Epithelial cell of prostate (primary cell): Measurements from ENCODE around the gene RAPGEF5.

Experiments
- DNase-seq: peaks from one replicate; pipeline ENCODE4 v3.0.0-alpha.2; 2011; ENCODE audit warnings: low read depth, low spot score
- H3K27ac ChIP-seq: fragments of 450-650 bp; 2 replicates; pipeline ENCODE4 v1.5.1; 2017; ENCODE audit warnings: mild to moderate bottlenecking

Gene RAPGEF5

GRCh38 chr7:22277375-22277774, 79.6 kb downstream of the RAPGEF5 start:
- H3K27ac ChIP-seq: no peak overlapping the region
- no peak for DNase-seq

DNA sequence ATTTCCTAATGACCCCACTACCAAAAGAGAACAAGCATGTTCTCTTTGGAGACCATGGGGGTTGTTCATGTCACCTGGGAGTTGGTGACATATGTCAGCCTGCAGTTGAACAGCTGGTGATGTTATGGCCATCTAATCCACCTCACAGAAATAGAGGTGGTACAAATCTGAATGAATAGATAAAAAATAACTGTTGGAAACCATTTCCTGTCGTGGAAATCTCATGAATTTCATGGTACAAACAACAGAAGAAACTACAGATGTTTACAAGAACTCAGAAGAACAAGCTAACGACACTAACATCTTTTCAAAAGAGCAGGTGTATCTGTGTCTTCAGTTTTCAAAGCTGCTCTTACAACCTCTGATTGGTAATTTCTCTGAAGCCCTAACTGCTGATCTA, 81.3 kb downstream of the RAPGEF5 start:
- H3K27ac ChIP-seq: no peak overlapping the region
- no peak for DNase-seq

DNA sequence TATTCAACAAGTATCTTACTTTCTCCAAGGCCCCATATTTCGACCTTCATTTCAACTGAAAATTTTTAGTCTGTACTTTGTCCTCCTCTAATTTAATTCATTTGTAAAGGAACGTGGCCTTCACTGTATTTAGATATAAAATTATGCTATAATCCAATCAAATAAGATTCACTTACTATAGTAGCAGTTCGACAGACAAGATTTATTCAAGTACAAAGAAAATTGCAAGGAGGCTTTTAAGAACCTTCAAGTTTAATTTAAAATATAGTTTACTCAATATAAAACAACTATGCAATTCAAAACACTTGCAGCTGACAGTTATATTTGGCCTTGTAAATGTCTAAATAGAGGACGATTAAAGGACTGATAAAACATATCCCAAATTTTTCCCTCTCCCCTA, 85.6 kb downstream of the RAPGEF5 start:
- no peak overlapping the region for H3K27ac ChIP-seq
- DNase-seq: no peak

GRCh38 chr7:22270371-22270770, 86.6 kb downstream of the RAPGEF5 start:
- no peak overlapping the region for H3K27ac ChIP-seq
- no peak for DNase-seq

- DNase-seq: no peak
- H3K27ac ChIP-seq: no peak overlapping the region
Observed at GRCh38 chr7:22269963-22270362, 87.0 kb downstream of the RAPGEF5 start.

DNA sequence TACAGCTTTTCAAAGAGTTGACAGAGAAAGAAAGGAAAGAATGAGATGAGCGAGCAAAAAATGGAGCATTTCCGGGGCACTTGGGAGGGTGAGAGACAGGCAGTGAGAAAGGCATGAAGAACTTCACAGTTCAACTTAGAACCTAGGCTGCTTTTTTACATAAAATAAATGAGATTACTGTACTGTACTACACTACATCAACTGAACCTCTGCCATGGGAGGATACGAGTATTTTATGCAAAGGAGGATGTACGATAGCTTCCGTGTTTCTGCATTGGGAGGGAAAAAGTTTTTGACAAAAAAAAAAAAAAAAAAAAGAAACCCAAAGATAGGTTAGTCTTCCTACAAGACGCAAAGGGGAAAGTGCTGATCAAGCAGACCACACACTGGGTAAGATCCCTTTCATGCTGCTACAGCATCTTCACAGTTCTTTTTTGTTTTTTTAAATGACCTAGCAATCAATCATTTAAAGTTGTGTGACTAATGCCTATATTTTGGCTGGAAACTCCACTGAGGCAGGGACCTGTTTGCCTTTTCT, 88.0 kb downstream of the RAPGEF5 start:
- no peak overlapping the region for H3K27ac ChIP-seq
- no peak for DNase-seq

DNA sequence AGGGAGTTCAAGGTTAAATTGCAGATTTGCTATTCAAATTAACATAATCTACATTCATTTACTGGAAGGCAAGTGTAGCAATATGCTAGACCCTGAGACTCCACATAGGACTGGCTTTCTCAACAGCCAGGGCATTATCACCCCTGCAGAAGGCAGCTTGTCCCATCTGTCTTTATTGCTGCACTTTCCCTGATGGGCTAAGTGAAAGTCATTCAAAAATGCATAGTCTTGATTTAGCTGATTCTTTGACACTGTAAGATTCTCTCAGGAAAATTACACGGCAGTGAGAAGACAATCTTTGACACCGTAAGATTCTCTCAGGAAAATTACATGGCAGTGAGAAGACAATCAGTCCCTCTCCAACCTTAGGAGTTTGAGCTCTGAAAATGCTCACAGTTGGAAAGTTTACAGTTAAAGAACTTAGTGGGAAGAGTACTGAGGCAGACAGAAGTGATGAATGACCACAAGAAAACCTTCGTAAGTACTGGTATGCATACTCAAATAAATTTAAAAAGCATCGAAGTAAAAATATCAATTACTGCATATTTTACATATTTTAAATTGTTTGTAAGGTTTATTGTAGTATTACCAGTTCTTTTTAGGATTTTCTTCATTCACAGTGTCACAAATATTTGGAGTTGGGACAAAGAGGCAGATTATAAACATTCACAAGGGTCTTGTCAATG, 88.9 kb downstream of the RAPGEF5 start:
- H3K27ac ChIP-seq: no peak overlapping the region
- no peak for DNase-seq

DNA sequence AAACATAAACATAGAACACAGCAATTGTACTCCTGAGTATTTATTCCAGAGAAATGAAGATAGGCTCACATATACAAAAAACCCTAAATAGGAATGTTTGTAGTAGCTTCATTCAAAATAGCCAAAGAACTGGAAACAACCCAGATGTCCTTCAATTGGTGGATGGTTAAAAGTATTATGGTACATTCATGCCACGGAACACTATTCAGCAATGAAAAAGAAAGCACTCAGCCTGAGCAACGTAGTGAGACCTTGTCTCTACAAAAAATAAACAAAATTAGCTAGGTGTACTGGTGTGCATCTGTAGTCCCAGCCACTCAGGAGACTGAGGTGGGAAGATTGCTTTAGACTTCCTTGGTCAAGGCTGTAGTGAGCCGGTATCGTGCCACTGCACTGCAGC, 94.4 kb downstream of the RAPGEF5 start:
- H3K27ac ChIP-seq: no peak overlapping the region
- DNase-seq: no peak

DNA sequence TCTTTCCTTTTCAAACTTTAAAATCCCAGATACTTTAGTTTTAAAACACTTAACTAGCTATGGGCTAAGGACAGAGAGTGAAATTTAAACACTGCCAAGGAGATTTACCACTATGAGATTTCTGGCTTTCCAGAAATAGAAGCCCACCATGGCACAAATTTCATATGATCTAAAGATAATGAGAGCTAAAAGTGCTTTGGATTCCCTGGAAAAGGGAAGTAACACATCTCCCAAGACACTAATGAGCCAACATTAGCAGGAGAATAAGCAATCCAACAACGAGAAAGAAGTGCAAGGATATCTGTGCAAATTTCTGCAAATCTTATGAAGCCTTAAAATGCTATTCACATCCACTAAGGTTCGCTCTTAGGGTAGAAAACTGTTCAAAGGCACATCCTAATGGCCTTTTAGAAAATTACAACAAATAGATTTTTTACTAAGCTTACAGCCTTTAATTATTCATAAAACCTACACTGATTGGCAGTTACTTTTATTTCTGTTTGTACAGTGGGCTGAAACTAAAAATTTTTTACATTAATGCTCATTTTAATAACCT, 100.3 kb downstream of the RAPGEF5 start:
- no peak overlapping the region for H3K27ac ChIP-seq
- DNase-seq: no peak

- H3K27ac ChIP-seq: no peak overlapping the region
- DNase-seq: no peak
Observed at GRCh38 chr7:22255834-22256233, 101.1 kb downstream of the RAPGEF5 start.

DNA sequence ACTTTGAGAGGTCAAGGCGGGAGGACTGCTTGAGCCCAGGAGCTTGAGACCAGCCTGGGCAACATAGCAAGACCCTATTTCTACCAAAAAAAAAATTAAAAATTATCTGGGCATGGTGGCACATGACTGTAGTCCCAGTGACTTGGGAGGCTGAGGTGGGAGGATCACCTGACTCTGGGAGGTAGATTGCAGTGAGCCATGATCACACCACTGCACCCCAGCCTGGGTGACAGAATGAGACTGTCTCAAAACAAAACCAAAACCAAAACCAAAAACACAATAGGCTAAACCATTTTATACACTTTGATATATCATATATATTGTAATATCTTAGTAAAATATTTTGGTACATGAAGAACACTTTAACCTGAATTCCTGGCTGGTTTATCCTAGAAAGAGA, 101.6 kb downstream of the RAPGEF5 start:
- no peak overlapping the region for H3K27ac ChIP-seq
- DNase-seq: no peak

DNA sequence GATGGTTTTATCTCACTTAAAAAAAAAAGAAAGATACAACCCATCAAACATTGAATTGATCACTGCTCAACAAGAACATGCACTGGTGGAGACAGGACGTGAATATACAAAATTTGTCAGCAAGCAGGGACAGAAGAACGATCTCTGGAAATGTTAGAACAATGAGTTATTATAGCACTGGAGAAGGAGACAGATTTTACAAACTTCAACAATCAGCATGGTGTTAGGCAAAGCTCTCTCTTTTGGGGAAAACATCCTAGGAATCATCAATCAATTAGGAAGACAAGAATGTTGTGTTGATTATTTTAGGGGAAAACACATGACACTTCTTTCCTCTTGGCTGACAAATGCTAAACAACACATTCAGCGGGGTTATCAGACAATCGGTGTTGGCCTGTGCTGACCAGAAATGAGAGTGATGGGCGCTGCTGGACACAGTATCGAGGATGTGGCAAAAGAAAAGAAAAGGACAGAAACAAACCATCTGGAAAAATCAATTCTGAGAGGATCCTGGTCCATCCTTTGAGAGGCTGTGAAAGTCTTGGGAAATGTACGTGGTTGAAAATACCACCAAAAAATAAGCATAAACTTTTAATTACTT, 103.9 kb downstream of the RAPGEF5 start:
- DNase-seq: no peak
- H3K27ac ChIP-seq: no peak overlapping the region

DNA sequence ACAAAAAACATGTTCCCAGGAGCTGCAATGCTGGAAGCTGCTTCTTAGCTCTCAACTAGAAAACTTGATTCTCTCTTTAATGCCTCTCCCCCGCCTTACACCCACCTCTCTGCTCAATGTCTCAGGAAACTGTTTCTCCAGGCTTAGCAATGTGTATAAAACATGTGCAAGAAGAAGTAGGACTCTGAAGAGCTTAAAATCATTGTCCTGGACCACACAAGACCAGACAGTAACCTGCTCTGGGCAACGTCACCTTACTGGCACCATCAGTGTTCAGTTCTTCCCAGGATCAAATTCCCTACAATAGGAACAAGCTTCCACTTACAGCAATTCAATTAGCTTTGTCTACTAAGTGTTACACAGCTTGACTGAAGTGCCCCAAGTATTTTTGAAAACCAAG, 104.9 kb downstream of the RAPGEF5 start:
- H3K27ac ChIP-seq: no peak overlapping the region
- no peak for DNase-seq

DNA sequence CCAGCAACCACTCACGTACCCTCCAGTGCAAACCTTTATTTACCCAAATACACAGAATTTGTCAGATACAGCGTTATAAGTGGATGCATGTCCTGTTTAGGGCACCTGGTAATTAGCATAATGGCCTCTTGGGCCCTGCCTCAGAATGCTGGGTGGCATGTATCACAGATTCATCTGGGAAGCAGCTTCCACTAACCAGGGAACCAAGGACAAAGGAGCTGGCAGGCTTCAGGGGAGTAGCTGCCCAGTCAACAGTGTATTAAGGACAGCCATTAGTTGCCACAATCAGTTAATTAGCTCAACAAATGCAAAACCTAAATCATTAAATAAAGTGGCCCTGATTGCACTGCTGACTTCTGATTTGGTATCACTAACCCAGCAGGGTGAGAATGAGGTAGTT, 105.7 kb downstream of the RAPGEF5 start:
- no peak overlapping the region for H3K27ac ChIP-seq
- DNase-seq: no peak

DNA sequence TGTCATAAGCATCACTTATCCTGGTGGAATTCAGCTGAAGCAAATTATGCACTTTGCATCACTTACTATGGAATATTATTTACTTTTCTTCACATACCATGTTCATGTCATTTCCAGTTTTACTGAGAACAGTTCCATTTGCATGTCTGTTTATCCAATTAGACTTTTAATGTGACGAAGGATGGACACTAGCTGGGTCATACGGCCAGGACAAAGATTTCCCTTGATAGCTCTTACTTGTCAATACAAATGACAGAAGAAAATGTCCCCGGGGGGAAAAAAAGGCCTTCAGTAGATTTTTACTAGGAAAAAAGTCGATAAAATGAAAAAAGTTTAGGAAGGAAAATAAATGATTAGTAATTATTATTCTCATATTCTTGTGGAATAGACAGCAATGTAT, 106.6 kb downstream of the RAPGEF5 start:
- H3K27ac ChIP-seq: no peak overlapping the region
- no peak for DNase-seq

- no peak overlapping the region for H3K27ac ChIP-seq
- no peak for DNase-seq
Observed at GRCh38 chr7:22248111-22248809, 108.7 kb downstream of the RAPGEF5 start.

GRCh38 chr7:22241805-22242390, 115.1 kb downstream of the RAPGEF5 start:
- H3K27ac ChIP-seq: no peak overlapping the region
- no peak for DNase-seq

DNA sequence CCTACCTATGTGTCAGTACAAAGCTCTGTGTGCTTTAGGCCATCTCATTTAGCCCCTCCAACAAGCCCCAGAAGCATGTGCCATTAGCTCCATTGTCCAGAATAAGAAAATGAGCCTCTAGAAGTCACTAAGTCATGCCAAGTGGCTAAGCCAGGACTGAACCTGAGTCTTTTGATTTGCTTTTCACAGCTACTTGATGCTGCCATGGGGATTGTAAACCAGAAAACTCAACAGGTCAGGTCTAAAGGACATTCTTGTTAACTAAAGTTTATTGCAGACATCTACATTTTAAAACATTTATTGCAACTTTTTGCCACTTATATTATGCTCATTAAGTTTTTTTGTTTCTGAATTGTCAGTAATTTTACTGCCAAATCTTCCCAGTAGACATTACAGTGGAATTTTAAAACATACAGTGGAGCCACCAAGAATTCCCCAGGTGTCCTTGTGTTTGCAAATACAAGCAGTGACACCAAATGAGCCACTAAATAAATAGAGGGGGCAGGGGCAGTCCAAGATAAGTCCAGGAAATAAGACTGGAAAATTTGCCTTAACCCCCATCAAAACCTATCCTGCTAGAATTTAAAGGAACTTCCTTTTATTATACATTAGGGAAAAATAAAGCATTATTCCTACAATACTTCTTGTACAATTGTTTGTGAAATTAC, 115.9 kb downstream of the RAPGEF5 start:
- DNase-seq: no peak
- H3K27ac ChIP-seq: no peak overlapping the region

DNA sequence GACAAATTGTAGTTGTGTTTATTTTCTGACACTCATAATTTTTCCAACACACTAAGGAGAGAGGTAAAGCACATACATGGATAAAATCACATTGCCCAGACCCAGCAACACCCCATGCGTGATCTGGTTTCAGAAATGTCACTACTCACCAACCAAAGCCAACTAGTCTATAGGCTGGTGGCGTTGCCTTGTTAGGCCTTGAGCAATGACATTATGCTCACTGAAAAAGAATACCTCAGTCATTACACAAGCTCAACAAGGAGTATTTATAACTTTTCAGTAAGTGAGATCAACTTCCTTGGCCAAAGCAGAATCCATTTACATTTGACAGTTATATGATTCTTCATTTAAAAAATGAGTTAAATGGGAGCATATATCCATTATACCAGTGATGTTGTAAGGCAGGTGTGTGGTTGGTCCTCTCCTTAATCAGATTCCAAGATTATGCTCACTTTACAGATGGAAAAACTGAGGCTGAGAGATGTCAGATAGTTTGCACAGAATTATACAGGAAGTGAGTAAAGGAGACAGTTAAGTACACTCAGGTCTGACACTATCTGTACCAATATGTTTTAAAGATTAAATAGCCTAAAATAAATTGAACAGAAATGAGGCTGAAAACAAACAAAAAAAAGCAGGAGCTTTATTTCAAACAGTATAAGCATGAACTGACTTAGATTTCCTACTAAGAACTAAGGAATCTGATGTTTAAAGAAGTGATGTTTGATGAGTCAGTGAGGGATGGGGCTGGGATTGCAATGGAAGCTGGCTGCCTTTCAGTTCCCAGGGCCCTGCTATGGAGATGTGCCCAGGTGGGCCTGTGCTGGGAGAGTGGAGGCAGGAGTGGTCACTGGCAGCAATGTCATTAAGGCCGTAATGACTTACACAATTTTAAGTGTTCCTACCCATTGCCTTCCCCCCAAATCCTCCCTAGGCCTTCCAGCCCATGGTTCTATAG, 118.3 kb downstream of the RAPGEF5 start:
- no peak overlapping the region for H3K27ac ChIP-seq
- DNase-seq: no peak
